GM18867 (cell line): ENCODE results near the gene CDH4.

Experiments
- ATAC-seq: cut with Tn5 transposase; IDR thresholded peaks from one replicate; pipeline ENCODE4 v1.9.1; 2021; ENCODE audit warnings: mild to moderate bottlenecking, moderate library complexity; ENCODE audit not compliant: unreplicated experiment

Gene CDH4

GRCh38 chr20:61737812-61738443 lies 485.9 kb downstream of the CDH4 start:
- no peak for ATAC-seq

DNA sequence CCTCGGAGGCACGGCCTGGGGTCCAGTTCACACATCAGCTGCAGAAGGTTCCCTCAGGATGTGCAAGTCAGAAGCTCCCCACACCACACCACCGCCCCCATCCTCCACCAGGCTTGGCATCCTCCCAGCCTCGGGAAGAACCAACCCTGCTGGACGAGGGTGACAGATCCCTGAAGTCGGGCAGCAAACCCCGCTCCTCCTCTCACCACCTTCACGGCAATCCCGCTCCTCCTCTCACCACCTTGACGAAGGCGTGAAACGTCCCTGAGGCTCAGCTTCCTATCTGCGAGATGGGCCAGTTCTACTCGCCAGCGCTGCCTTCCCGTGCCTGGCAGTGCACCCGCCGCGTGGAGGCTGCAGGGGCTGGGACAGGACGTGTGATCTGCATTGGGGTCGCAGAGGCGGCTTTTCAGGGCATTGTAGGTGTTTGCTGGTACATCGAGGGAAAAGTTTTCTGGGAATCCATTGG lies 486.6 kb downstream of the CDH4 start:
- ATAC-seq = no peak

GRCh38 chr20:61739086-61739831 lies 487.2 kb downstream of the CDH4 start:
- ATAC-seq = no peak

DNA sequence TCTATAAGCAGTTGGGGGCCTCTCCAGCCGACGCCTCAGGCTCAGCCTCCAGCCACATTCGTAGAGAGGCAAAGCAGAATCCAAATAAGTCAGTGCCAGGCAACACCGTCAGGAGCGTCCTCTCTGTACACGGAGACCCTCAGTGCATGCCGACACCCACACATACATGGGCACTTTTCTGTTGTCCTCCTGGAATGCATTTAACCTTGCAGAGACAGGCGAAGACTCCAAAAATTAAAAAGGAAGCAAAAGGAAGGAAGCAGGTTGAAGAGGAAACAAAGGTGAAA lies 487.7 kb downstream of the CDH4 start:
- ATAC-seq = no peak

- no peak for ATAC-seq
Measured at GRCh38 chr20:61742097-61742825, 490.2 kb downstream of the CDH4 start.

DNA sequence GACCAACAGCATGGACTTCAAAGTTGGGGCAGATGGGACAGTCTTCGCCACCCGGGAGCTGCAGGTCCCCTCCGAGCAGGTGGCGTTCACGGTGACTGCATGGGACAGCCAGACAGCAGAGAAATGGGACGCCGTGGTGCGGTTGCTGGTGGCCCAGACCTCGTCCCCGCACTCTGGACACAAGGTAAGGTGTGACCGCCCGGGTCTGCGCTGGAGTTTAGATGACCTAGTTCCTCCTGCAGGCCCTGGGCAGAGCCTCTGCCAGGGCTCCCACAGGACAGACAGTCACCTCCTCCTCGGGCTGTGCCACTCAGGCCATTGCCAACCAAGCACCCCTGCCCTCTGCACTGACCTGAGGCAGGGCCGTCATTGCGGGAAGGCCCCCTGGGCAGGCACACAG lies 491.5 kb downstream of the CDH4 start:
- no peak for ATAC-seq

DNA sequence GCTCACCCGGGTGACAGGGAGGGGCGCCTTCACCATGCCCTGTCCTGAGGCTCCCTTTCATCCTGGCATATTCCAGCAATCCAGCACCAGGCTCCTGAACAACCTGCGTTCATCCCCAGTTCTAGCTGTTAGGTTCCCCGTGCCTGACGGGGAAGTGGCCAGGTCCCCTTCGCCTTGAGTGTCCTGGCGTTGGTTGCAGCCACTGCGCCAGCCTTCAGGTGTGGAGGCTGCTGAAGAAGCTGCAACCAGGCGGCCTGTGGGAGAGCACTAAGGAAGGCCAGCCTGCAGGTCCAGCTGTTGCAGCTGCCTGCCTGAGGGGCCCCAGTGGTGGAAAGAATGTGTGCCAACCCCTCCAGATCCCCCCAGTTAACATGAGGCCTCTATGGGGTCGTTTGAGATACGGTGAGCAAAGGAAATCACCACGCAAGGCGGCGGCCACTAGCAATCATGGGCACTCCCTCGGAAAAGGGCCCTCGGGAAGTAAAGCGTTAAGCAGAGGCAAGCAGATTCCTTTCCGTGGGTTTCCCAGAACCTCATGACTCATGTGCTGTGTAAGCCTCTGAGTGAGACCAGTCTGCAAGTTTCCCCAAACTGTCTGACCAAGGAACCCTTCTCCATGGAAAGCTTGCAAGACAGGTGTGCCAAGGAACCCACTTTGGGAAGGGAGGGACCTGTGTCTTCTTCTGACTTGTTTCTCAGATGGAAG lies 492.8 kb downstream of the CDH4 start:
- ATAC-seq = no peak

DNA sequence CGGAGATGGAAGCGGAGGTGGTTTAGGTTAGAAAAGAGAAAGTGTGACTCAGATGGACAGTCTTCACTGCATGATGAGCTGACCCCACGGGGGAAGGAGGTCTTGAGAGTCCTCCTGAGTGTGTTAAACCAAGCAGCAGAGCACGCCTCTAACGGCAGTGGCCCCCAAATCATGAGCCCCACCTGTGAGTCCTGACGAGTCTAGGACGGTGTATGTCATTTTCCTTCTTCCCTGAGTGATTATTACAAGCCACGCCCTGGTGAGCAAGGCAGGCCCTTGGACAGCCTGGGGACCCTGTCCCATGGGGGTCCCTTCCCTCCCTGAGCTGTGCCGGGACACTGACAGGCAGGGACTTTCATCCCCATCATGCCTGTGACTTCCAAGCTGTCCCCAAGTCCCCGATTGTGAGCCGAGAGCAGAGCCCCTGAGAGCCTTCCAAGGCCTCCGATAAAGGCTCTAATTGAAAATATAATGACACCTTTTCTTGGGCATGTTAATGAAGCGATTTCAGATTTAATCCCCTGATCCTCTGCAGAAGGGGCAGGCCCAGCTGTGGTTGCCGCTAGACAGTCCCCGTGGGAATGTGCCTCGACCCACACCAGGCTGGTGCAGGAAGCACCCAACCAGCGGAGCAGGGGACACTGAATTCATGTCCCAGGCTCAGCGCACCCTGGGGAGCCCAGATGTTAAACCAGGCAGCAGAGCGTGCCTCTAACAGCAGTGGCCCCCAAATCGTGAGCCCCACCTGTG lies 493.5 kb downstream of the CDH4 start:
- no peak for ATAC-seq

GRCh38 chr20:61746147-61746646 lies 494.1 kb downstream of the CDH4 start:
- ATAC-seq = no peak

- no peak for ATAC-seq
Measured at GRCh38 chr20:61746781-61747180, 494.7 kb downstream of the CDH4 start.

GRCh38 chr20:61748376-61748775 lies 496.3 kb downstream of the CDH4 start:
- ATAC-seq = no peak

GRCh38 chr20:61749406-61750075 lies 497.5 kb downstream of the CDH4 start:
- ATAC-seq = no peak

DNA sequence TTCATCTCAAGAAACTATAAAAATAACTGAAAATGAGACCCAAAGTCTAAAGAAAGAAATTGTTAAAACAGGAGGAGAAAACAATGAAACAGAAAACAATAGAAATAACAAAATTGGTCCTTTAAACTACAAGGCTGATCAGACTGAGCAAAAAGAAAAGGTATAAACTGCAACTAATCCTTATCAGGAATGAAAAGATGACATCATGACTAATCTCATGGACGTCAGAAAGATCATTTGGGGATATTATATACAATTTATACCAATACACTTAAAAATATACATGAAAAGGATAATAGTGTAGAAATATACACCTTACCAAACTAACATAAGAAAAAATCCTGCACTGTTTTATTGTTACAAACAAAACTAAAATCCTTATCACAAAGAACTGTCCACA lies 498.0 kb downstream of the CDH4 start:
- no peak for ATAC-seq

- no peak for ATAC-seq
Measured at GRCh38 chr20:61752576-61752975, 500.5 kb downstream of the CDH4 start.

DNA sequence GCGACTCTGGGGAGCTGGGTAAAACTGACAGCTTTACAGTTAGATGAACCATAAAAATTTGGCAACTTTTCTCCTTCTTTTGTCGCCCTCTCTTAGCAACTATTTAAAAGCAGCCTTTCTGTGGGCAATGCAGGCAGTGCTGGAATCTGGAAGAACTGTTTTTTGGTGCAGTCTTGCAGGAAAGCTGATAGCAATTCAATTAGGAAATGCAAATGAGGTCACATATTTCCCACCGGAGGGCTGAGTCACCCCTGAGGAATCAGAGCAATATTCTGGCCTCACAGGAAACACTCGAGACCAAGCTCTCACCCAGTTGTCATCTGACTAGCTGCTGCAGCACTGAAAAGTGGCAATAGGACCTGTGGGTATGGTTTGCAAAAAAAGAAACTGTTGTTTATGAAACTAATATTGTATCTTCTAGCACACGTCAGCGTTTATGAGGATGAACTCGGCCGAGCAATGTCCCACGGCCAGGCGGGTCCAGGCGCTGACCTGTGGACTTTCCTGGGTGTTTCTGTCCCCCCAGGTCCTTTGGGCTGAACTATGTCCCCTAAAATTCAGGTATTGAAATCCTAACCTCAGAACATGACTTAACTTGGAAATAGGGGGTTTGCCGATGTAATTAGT lies 501.4 kb downstream of the CDH4 start:
- ATAC-seq = no peak

DNA sequence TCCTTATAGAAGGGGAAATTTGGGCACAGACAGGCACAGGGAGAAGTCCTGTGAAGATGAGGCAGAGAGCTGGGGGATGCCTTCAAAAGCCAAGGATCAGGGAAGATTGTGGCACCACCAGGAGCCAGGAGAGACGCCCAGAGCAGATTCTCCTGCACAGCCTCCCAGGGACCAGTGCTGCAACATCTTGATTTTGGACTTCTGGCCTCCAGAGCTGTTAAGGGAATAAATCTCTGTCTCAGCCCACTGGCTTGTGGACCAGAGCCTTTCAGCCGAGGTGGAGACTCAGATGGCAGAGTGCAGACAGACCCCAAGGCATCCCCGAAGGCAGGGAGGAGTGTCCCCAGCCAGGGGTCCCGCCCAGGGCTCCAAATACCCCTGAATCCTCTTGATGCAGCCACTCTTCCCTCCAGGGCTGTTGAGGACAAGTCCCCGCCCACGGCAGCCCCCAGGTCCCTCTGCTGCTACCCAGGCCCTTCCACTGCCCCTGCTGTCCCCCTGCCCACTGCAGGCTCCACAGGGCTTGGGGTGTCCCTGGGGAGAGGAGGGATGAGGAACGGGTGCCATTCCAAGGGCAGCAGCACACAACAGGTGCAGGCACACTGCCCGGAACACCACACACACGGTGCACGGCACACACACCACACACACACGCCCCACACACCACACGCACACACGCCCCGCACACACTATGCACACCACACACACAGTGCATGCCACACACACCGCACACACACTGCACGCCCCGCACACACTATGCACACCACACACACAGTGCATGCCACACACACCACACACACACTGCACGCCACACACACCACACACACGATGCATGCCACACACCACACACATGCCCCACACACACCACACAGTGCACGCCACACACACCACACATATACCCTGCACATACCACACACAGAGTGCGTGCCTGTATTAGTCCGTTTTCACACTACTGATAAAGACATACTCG lies 502.2 kb downstream of the CDH4 start:
- no peak for ATAC-seq

DNA sequence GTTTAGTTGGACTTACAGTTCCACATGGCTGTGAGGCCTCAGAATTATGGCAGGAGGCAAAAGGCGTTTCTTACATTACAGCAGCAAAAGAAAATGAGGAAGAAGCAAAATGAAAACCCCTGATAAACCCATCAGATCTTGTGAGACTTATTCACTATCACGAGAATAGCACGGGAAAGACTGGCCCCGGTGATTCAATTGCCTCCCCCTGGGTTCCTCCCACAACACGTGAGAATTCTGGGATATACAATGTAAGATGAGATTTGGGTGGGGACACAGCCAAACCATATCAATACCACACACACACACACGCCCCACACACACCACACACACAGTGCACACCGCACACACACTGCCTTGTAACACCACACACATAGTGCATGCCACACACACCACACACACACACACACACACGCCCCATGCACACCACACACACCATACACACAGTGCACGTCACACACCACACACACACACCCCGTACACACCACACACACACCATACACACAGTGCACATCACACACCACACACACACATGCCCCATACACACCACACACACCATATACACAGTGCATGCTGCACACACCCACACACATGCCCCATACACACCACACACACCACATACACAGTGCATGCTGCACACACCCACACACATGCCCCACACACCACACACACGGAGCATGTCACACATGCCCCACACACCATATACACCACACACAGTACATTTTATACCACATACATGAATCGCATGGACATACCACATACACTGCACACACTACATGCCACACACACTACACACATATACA lies 503.1 kb downstream of the CDH4 start:
- ATAC-seq = no peak
